Prostate gland (tissue), 2 donors: ENCODE results near the gene DMRTB1. TPM values are rescaled to one million over a fixed set of nuclear protein-coding genes. Genes with fewer than 3 reads are reported as not detected.

Experiments
- DNase-seq: peaks from one replicate; pipeline ENCODE4 v3.0.0-alpha.2; 2019; ENCODE audit warnings: low spot score
- H3K27ac ChIP-seq, 2 donors: fragments of 200-600 bp; sonication (generic); 2 replicates each; pipeline ENCODE4 v1.5.1; 2017 to 2019
- H3K27me3 ChIP-seq: fragments of 200-600 bp; sonication (generic); replicated peaks from 2 replicates; pipeline ENCODE4 v1.5.1; 2019; ENCODE audit not compliant: insufficient read depth
- H3K36me3 ChIP-seq, 2 donors: fragments of 200-600 bp; sonication (generic); 1 replicate in 1 of 2; 2 replicates in 1 of 2; pipeline versions ENCODE4 v1.5.1 to v1.8.1; 2017 to 2019
- H3K4me1 ChIP-seq: fragments of 200-600 bp; sonication (generic); replicated peaks from 2 replicates; pipeline ENCODE4 v1.5.1; 2019
- H3K4me3 ChIP-seq, 2 donors: fragments of 200-600 bp; sonication (generic); 2 replicates each; pipeline ENCODE4 v1.5.1; 2017 to 2019
- H3K9me3 ChIP-seq: fragments of 200-600 bp; sonication (generic); 2 replicates; pipeline ENCODE4 v1.5.1; 2017
- CTCF ChIP-seq, 4 experiments: fragments of 200-600 bp in 2 of 4; fragments of 450-650 bp in 2 of 4; sonication (generic) in 2 of 4; IDR thresholded peaks; 1 replicate in 3 of 4; 2 replicates in 1 of 4; pipeline ENCODE4 v1.5.1; 2016 to 2019; ENCODE audit warnings: antibody characterized with exemption in 4 of 4, mild to moderate bottlenecking in 2 of 4, moderate library complexity in 2 of 4
- POLR2A ChIP-seq: fragments of 450-650 bp; IDR thresholded peaks from one replicate; pipeline ENCODE4 v1.6.1; 2016; ENCODE audit warnings: antibody characterized with exemption, mild to moderate bottlenecking
- POLR2AphosphoS5 ChIP-seq: sonication (generic); formaldehyde crosslinking; IDR thresholded peaks from one replicate; pipeline ENCODE4 v1.6.1; 2017; ENCODE audit warnings: antibody characterized with exemption
- WGBS: methylation state at CpG from one replicate; pipeline ENCODE4 v1.1.5; 2018; 5-methylcytosine and 5-hydroxymethylcytosine counted together
- intact Hi-C: fragments of 100-400 bp; cut with DNase I; formaldehyde crosslinking; loops from one replicate; pipeline ENCODE4 v1.14.2; 2022
- total RNA-seq, 2 donors: library from RNA; depleted of rRNA; stranded (reverse); fragments of >200 nt; gene quantifications; one replicate each; pipeline ENCODE4 v1.1.0, GENCODE V29; 2016

The DMRTB1 gene
- total RNA-seq, 2 donors from 2014 or later, result 14.3 TPM; not detected in 1

- Histone ChIP-seq H3K9me3 (no peaks in the 10 kb centered on the region), H3K4me3 (no peak overlapping the region), H3K27me3 (no peaks in the 10 kb centered on the region), H3K27ac (no peak overlapping the region), H3K36me3 (no peaks in the 10 kb centered on the region), H3K4me1 (no peaks in the 10 kb centered on the region)
- 59% methylated on average over 3 of the region's 3 CpGs for WGBS
- no peak for DNase-seq
- TF ChIP-seq CTCF (IDR thresholded peaks at IDR 0.05) (no peak), POLR2AphosphoS5 (no peak), POLR2A (no peak)
- intact Hi-C loops, result no loop called here
Observed at GRCh38 chr1:53449021-53449420, 10.2 kb upstream of the DMRTB1 start.

GRCh38 chr1:53449693-53450092, 9.5 kb upstream of the DMRTB1 start:
- DNase-seq, result no peak
- H3K27me3 ChIP-seq, result no peaks in the 10 kb centered on the region
- H3K4me1 ChIP-seq, result no peaks in the 10 kb centered on the region
- no peaks in the 10 kb centered on the region for H3K9me3 ChIP-seq
- WGBS, result 18% methylated on average over 8 of the region's 8 CpGs
- H3K27ac ChIP-seq, result no peak overlapping the region
- no peaks in the 10 kb centered on the region for H3K36me3 ChIP-seq
- no peak overlapping the region for H3K4me3 ChIP-seq
- no peak for TF ChIP-seq POLR2AphosphoS5
- no peak for TF ChIP-seq CTCF (IDR thresholded peaks at IDR 0.05)
- intact Hi-C loops, result no loop called here

- no peak for DNase-seq
- intact Hi-C loops, result no loop called here
- Histone ChIP-seq H3K9me3 (no peaks in the 10 kb centered on the region), H3K36me3 (no peaks in the 10 kb centered on the region), H3K27ac (no peak overlapping the region), H3K4me3 (no peak overlapping the region), H3K4me1 (no peaks in the 10 kb centered on the region), H3K27me3 (no peaks in the 10 kb centered on the region)
- no peak for TF ChIP-seq POLR2A
- TF ChIP-seq POLR2AphosphoS5, result no peak
- WGBS, result 39% methylated on average over 2 of the region's 2 CpGs
Observed at GRCh38 chr1:53450225-53450624, 9.0 kb upstream of the DMRTB1 start.

GRCh38 chr1:53454019-53454418, 5.2 kb upstream of the DMRTB1 start:
- DNase-seq, result no peak
- no peak overlapping the region for H3K4me3 ChIP-seq
- H3K27me3 ChIP-seq, result no peaks in the 10 kb centered on the region
- H3K36me3 ChIP-seq, result no peaks in the 10 kb centered on the region
- no peaks in the 10 kb centered on the region for H3K9me3 ChIP-seq
- H3K27ac ChIP-seq, result no peak overlapping the region
- TF ChIP-seq POLR2AphosphoS5 (no peak), CTCF (IDR thresholded peaks at IDR 0.05) (no peak), POLR2A (no peak)
- WGBS, result 88% methylated on average over 3 of the region's 3 CpGs
- no peaks in the 10 kb centered on the region for H3K4me1 ChIP-seq
- intact Hi-C loops, result no loop called here

- Histone ChIP-seq H3K9me3 (no peaks in the 10 kb centered on the region), H3K27ac (no peak overlapping the region), H3K36me3 (no peaks in the 10 kb centered on the region), H3K4me1 (no peaks in the 10 kb centered on the region), H3K4me3 (no peak overlapping the region), H3K27me3 (no peaks in the 10 kb centered on the region)
- intact Hi-C loops, result no loop called here
- TF ChIP-seq POLR2A (no peak), CTCF (IDR thresholded peaks at IDR 0.05) (no peak), POLR2AphosphoS5 (no peak)
- no peak for DNase-seq
- WGBS, result 75% methylated on average over 6 of the region's 6 CpGs
Observed at GRCh38 chr1:53455364-53455991, 3.7 kb upstream of the DMRTB1 start.
